A549 (cell line): ENCODE data around the gene PLXNC1. TPM values are rescaled to one million over a fixed set of nuclear protein-coding genes. Genes with fewer than 3 reads are reported as not detected.

Source experiments
- ATAC-seq, 2 experiments: fragments of 200-7000 bp in 1 of 2; fragments of >200 bp in 1 of 2; cut with Nextera tagmentation in 1 of 2; cut with Tn5 transposase in 1 of 2; 3 replicates each; pipeline versions ENCODE4 v1.8.0 to v1.9.1; 2018 to 2020; ENCODE audit warnings: mild to moderate bottlenecking in 1 of 2, moderate library complexity in 1 of 2
- CTCF ChIA-PET: fragments of 300-600 bp; sonication (Branson Sonifier 250); formaldehyde crosslinking; extraction: SDS; loops from one replicate; lab custom pipeline; 2021; ENCODE audit warnings: antibody characterized with exemption, inconsistent platforms; lab: Yijun Ruan, JAX
- POLR2A ChIA-PET: fragments of 350-600 bp; formaldehyde crosslinking; extraction: SDS; loops from one replicate; lab custom pipeline; 2021; ENCODE audit warnings: antibody characterized with exemption, inconsistent platforms; lab: Yijun Ruan, JAX
- DNase-seq, 2 experiments: peaks; one replicate each; pipeline versions ENCODE4 v3.0.0 to v3.0.0-alpha.2; 2011 to 2016; ENCODE audit warnings: low read depth in 1 of 2, low spot score in 1 of 2
- FAIRE-seq: peaks from 2 replicates; lab custom pipeline; 2011; peaks lifted over from hg19 to GRCh38; lab: Jason Lieb, UNC
- H3K27ac ChIP-seq, 2 experiments: fragments of >200 bp; sonication (Bioruptor Twin); formaldehyde crosslinking; 3 replicates each; pipeline ENCODE4 v1.5.1; 2016 to 2017
- H3K4me1 ChIP-seq: fragments of >200 bp; sonication (Bioruptor Twin); formaldehyde crosslinking; 3 replicates; pipeline ENCODE4 v1.6.1; 2016
- H3K4me2 ChIP-seq: fragments of >200 bp; sonication (Bioruptor Twin); formaldehyde crosslinking; 3 replicates; pipeline ENCODE4 v1.6.1; 2016
- H3K4me3 ChIP-seq: fragments of >200 bp; sonication (Bioruptor Twin); formaldehyde crosslinking; 3 replicates; pipeline ENCODE4 v1.5.1; 2016
- H3K9me3 ChIP-seq: fragments of >200 bp; sonication (Bioruptor Twin); formaldehyde crosslinking; 3 replicates; pipeline ENCODE4 v1.6.1; 2016
- CBX2 ChIP-seq: fragments of 200-600 bp; sonication (generic); IDR thresholded peaks from 2 replicates; pipeline ENCODE4 v1.6.1; 2016; ENCODE audit warnings: low read depth, mild to moderate bottlenecking, borderline replicate concordance
- CHD2 ChIP-seq: fragments of 150-350 bp; IDR thresholded peaks from 2 replicates; pipeline ENCODE4 v1.6.1; 2014; ENCODE audit warnings: low read length; ENCODE audit not compliant: partially characterized antibody
- CHD4 ChIP-seq: fragments of 200-600 bp; sonication (generic); IDR thresholded peaks from 2 replicates; pipeline ENCODE4 v1.6.1; 2016; ENCODE audit warnings: antibody characterized with exemption, mild to moderate bottlenecking, borderline replicate concordance
- EHMT2 ChIP-seq: fragments of 200-600 bp; sonication (generic); IDR thresholded peaks from 2 replicates; pipeline ENCODE4 v1.6.1; 2016; ENCODE audit warnings: antibody characterized with exemption, low read depth, mild to moderate bottlenecking, moderate library complexity
- EP300 ChIP-seq, 2 experiments: fragments of >200 bp; sonication (Bioruptor Twin); formaldehyde crosslinking; IDR thresholded peaks; 2 replicates in 1 of 2; 3 replicates in 1 of 2; pipeline ENCODE4 v1.6.1; 2016 to 2017
- ESRRA ChIP-seq: fragments of 150-350 bp; IDR thresholded peaks from 2 replicates; pipeline ENCODE4 v1.6.1; 2014; ENCODE audit warnings: mild to moderate bottlenecking, low read length, borderline replicate concordance
- HDAC2 ChIP-seq: fragments of 200-600 bp; sonication (generic); IDR thresholded peaks from 2 replicates; pipeline ENCODE4 v1.6.1; 2016
- HOXA7 ChIP-seq: fragments of 250-450 bp; sonication (Bioruptor Pico); IDR thresholded peaks from 2 replicates; pipeline ENCODE4 v1.5.0; 2020; ENCODE audit warnings: mild to moderate bottlenecking, moderate library complexity
- HOXB13 ChIP-seq: fragments of 250-450 bp; sonication (Bioruptor Pico); IDR thresholded peaks from 2 replicates; pipeline ENCODE4 v1.5.0; 2020; ENCODE audit warnings: low read depth, mild to moderate bottlenecking, moderate library complexity
- HOXB5 ChIP-seq: fragments of 250-450 bp; sonication (Bioruptor Pico); IDR thresholded peaks from 2 replicates; pipeline ENCODE4 v1.5.0; 2020; ENCODE audit warnings: mild to moderate bottlenecking, moderate library complexity
- JUN ChIP-seq, 2 experiments: fragments of >200 bp; sonication (Bioruptor Twin); formaldehyde crosslinking; IDR thresholded peaks; 2 replicates in 1 of 2; 3 replicates in 1 of 2; pipeline ENCODE4 v1.6.1; 2016 to 2017
- JUNB ChIP-seq: fragments of >200 bp; sonication (Bioruptor Twin); formaldehyde crosslinking; IDR thresholded peaks from 2 replicates; pipeline ENCODE4 v1.6.1; 2016
- KDM1A ChIP-seq: fragments of 200-600 bp; sonication (generic); IDR thresholded peaks from 2 replicates; pipeline ENCODE4 v1.6.1; 2016; ENCODE audit warnings: low read depth, mild to moderate bottlenecking
- MAFK ChIP-seq: fragments of 450-650 bp; IDR thresholded peaks from 2 replicates; pipeline ENCODE4 v1.6.1; 2014; ENCODE audit not compliant: partially characterized antibody
- MYC ChIP-seq: IDR thresholded peaks from 2 replicates; pipeline ENCODE4 v1.6.1; 2012; ENCODE audit warnings: mild to moderate bottlenecking, inconsistent platforms, low read length, improper control_type of control experiment, borderline replicate concordance
- NFE2L2 ChIP-seq: fragments of 150-350 bp; conservative IDR thresholded peaks from 2 replicates; pipeline ENCODE4 v1.6.1; 2014; ENCODE audit warnings: low read length
- RAD21 ChIP-seq, 2 experiments: fragments of >200 bp in 1 of 2; sonication (Bioruptor Twin) in 1 of 2; formaldehyde crosslinking in 1 of 2; IDR thresholded peaks in 1 of 2; conservative IDR thresholded peaks in 1 of 2; 2 replicates in 1 of 2; 3 replicates in 1 of 2; pipeline ENCODE4 v1.6.1; 2012 to 2018; ENCODE audit warnings: inconsistent platforms in 1 of 2
- SREBF2 ChIP-seq: fragments of 450-650 bp; IDR thresholded peaks from 2 replicates; pipeline ENCODE4 v1.6.1; 2014; ENCODE audit warnings: mild to moderate bottlenecking, moderate library complexity
- TFCP2L1 ChIP-seq: fragments of 250-450 bp; sonication (Bioruptor Pico); IDR thresholded peaks from 2 replicates; pipeline ENCODE4 v1.5.0; 2021; ENCODE audit warnings: mild to moderate bottlenecking
- ZC3H11A ChIP-seq: fragments of 450-650 bp; IDR thresholded peaks from 2 replicates; pipeline ENCODE4 v1.6.1; 2014; ENCODE audit warnings: antibody characterized with exemption, mild to moderate bottlenecking
- ZSCAN20 ChIP-seq: fragments of 250-450 bp; sonication (Bioruptor Pico); IDR thresholded peaks from 2 replicates; pipeline ENCODE4 v1.8.0; 2022; ENCODE audit warnings: mild to moderate bottlenecking, moderate library complexity
- WGBS: methylation state at CpG from one replicate; pipeline ENCODE4 v1.1.6; 2017; ENCODE audit errors: missing lambda C conversion rate; 5-methylcytosine and 5-hydroxymethylcytosine counted together
- polyA plus RNA-seq, 4 experiments: library from polyadenylated mRNA; depleted of rRNA in 3 of 4; stranded (reverse); fragments of >200 nt; fragmentation: RNase III in 1 of 4; extraction: RNeasy Plus Mini Kit Qiagen cat#74134 plus additional on column Dnase treatment in 1 of 4; gene quantifications; 2 replicates in 3 of 4; 3 replicates in 1 of 4; pipeline ENCODE4 v1.2.3, GENCODE V29; 2011 to 2017
- TF ChIP-seq, protein P1 (sequence below): fragments of 450-650 bp; IDR thresholded peaks from 2 replicates; pipeline ENCODE4 v1.6.1; 2014; ENCODE audit warnings: antibody characterized with exemption
- TF ChIP-seq, protein P2 (sequence below): fragments of >200 bp; sonication (Bioruptor Twin); formaldehyde crosslinking; IDR thresholded peaks from 2 replicates; pipeline ENCODE4 v1.6.1; 2016
- TF ChIP-seq, protein P3 (sequence below): IDR thresholded peaks from 2 replicates; pipeline ENCODE4 v1.6.1; 2012; ENCODE audit warnings: low read depth, borderline replicate concordance
- TF ChIP-seq, protein P4 (sequence below): fragments of 250-450 bp; sonication (Bioruptor Pico); IDR thresholded peaks from 2 replicates; pipeline ENCODE4 v1.5.0; 2020; ENCODE audit warnings: low read depth, mild to moderate bottlenecking, moderate library complexity

PLXNC1 gene
- polyA plus RNA-seq, 2 of the 4 experiments (the other 2 are of a cell fraction): 0.12 to 0.50 TPM

DNA sequence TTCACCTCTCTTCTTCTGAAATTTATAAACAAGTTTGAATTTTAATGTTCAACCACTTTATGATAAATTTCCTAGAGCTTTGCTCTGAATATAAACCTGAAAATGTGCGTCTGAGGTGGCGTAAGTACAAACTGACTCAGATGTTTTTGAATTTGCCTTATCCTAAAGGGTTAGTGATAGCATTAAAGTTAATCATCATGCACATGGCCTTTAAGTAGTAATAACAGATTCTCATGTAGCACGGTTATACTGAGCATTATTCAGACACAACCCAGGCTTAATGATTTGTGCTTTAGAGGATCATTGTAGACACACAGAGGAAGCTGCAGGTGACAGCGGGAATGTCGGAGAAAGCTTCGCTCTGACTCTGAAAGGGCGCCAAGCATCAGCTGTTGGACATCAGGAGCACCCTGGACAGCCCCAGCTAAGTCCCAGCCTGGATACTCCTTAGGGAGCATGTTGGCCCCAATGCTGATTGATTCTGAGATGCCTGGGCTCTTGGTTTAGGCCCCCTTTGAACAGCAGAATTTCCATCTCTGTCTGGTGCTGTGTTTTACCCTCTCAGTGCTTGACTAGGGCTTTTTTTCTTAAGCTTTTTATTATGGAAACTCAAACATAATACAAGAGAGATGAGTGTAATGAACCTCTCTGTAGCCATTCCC is 91.1 kb downstream of the PLXNC1 start:
- FAIRE-seq (no peak), DNase-seq (no peak), ATAC-seq (no peak; a peak in 1 of 6 replicates)
- Histone ChIP-seq H3K4me3 (no peak overlapping the region), H3K4me2 (no peak overlapping the region), H3K27ac (no peak overlapping the region), H3K9me3 (no peaks in the 10 kb centered on the region), H3K4me1 (no peaks in the 10 kb centered on the region)
- TF ChIP-seq ESRRA: no peak
- no peak for TF ChIP-seq KDM1A
- no peak for TF ChIP-seq HDAC2
- no peak for TF ChIP-seq NFE2L2
- TF ChIP-seq MYC: no peak
- no peak for TF ChIP-seq SREBF2
- TF ChIP-seq JUNB: no peak
- TF ChIP-seq RAD21 (conservative IDR thresholded peaks at IDR 0.05 in 1 of 2, IDR thresholded peaks at IDR 0.05 in 1 of 2): no peak
- TF ChIP-seq EHMT2: no peak
- TF ChIP-seq, protein P1, sequence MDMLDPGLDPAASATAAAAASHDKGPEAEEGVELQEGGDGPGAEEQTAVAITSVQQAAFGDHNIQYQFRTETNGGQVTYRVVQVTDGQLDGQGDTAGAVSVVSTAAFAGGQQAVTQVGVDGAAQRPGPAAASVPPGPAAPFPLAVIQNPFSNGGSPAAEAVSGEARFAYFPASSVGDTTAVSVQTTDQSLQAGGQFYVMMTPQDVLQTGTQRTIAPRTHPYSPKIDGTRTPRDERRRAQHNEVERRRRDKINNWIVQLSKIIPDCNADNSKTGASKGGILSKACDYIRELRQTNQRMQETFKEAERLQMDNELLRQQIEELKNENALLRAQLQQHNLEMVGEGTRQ: no peak
- no peak for TF ChIP-seq CHD2
- no peak for TF ChIP-seq TFCP2L1 (CRISPR knock-in tag)
- TF ChIP-seq CHD4: no peak
- TF ChIP-seq, protein P2, sequence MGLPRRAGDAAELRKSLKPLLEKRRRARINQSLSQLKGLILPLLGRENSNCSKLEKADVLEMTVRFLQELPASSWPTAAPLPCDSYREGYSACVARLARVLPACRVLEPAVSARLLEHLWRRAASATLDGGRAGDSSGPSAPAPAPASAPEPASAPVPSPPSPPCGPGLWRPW: no peak
- no peak for TF ChIP-seq JUN (IDR thresholded peaks at IDR 0.05)
- no peak for TF ChIP-seq HOXA7 (CRISPR knock-in tag)
- no peak for TF ChIP-seq EP300 (IDR thresholded peaks at IDR 0.05)
- ChIA-PET CTCF (no interaction called here), POLR2A (no interaction called here)
- 49% methylated on average over 7 of the region's 7 CpGs for WGBS

DNA sequence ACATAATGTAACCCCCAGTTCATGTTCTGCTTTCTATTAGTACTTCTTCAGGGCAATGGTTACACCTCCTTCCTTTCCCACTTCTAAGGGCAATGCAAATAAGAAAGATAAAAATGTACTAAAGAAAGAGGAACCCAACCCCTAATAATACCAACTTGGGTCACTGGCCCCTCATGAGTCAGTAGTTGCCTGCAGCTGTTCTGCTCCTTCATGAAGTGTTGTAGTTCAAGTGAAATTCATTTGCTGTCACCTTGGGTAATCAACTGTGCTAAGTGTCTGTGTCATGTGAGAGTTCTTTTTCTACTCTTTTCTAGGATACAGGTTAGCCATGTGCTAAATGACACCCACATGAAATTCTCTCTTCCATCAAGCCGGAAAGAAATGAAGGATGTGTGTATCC is 91.8 kb downstream of the PLXNC1 start:
- CTCF ChIA-PET: no interaction called here
- H3K4me2 ChIP-seq: no peak overlapping the region
- ATAC-seq: no peak
- no peak for TF ChIP-seq ZSCAN20 (CRISPR knock-in tag)
- TF ChIP-seq MAFK: no peak
- TF ChIP-seq HOXA7 (CRISPR knock-in tag): no peak
- TF ChIP-seq KDM1A: no peak
- TF ChIP-seq, protein P3, sequence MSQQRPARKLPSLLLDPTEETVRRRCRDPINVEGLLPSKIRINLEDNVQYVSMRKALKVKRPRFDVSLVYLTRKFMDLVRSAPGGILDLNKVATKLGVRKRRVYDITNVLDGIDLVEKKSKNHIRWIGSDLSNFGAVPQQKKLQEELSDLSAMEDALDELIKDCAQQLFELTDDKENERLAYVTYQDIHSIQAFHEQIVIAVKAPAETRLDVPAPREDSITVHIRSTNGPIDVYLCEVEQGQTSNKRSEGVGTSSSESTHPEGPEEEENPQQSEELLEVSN: no peak
- TF ChIP-seq HOXB13 (CRISPR knock-in tag): no peak
- TF ChIP-seq HOXB5 (CRISPR knock-in tag): no peak
- no peak for TF ChIP-seq NFE2L2
- TF ChIP-seq, protein P4, sequence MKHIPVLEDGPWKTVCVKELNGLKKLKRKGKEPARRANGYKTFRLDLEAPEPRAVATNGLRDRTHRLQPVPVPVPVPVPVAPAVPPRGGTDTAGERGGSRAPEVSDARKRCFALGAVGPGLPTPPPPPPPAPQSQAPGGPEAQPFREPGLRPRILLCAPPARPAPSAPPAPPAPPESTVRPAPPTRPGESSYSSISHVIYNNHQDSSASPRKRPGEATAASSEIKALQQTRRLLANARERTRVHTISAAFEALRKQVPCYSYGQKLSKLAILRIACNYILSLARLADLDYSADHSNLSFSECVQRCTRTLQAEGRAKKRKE (CRISPR knock-in tag): no peak
- no peak for TF ChIP-seq CBX2
- TF ChIP-seq ZC3H11A: no peak
- no peak for TF ChIP-seq JUN (IDR thresholded peaks at IDR 0.05)
- TF ChIP-seq, all 56 proteins: peak for 0
- POLR2A ChIA-PET: no interaction called here
- 52% methylated on average over 1 of the region's 1 CpG for WGBS
- Histone ChIP-seq H3K4me3 (no peak overlapping the region), H3K4me1 (no peaks in the 10 kb centered on the region), H3K9me3 (no peaks in the 10 kb centered on the region), H3K27ac (no peak overlapping the region)
- FAIRE-seq: no peak
- DNase-seq: no peak
